Mesenchymal stem cell (in vitro differentiated cells and primary cell): ENCODE measurements around the gene METTL16.

Experiments
- DNase-seq: peaks from one replicate; pipeline ENCODE4 v3.0.0-alpha.2; 2013
- H2AFZ ChIP-seq: one replicate; pipeline ENCODE4 v1.6.1; 2013; ENCODE audit warnings: low read depth, mild to moderate bottlenecking, control low read depth, inconsistent platforms, low read length, moderate library complexity
- H2AK5ac ChIP-seq: 2 replicates; pipeline ENCODE4 v1.6.1; 2013; ENCODE audit warnings: low read length, moderate library complexity, mild to moderate bottlenecking, inconsistent platforms; ENCODE audit not compliant: severe bottlenecking
- H2BK120ac ChIP-seq: one replicate; pipeline ENCODE4 v1.6.1; 2013; ENCODE audit warnings: low read depth, mild to moderate bottlenecking, inconsistent platforms, low read length, moderate library complexity
- H2BK12ac ChIP-seq, 2 experiments: one replicate each; pipeline ENCODE4 v1.6.1; 2013; ENCODE audit warnings: inconsistent platforms in 2 of 2, low read length in 2 of 2, mild to moderate bottlenecking in 2 of 2, moderate library complexity in 2 of 2, control low read depth in 1 of 2
- H2BK15ac ChIP-seq: one replicate; pipeline ENCODE4 v1.6.1; 2013; ENCODE audit warnings: mild to moderate bottlenecking, low read depth, inconsistent platforms; ENCODE audit not compliant: poor library complexity, severe bottlenecking
- H2BK5ac ChIP-seq: 2 replicates; pipeline ENCODE4 v1.6.1; 2013; ENCODE audit warnings: low read depth, mild to moderate bottlenecking, low read length, control low read depth, inconsistent platforms; ENCODE audit not compliant: poor library complexity, severe bottlenecking
- H3K14ac ChIP-seq, 2 experiments: one replicate each; pipeline ENCODE4 v1.6.1; 2013; ENCODE audit warnings: inconsistent platforms in 2 of 2, low read length in 2 of 2, control low read depth in 1 of 2, mild to moderate bottlenecking in 1 of 2, moderate library complexity in 1 of 2
- H3K18ac ChIP-seq, 2 experiments: one replicate each; pipeline ENCODE4 v1.6.1; 2013; ENCODE audit warnings: inconsistent platforms in 2 of 2, low read length in 2 of 2, control low read depth in 1 of 2, low read depth in 1 of 2, mild to moderate bottlenecking in 1 of 2
- H3K23ac ChIP-seq, 2 experiments: one replicate each; pipeline ENCODE4 v1.6.1; 2013; ENCODE audit warnings: inconsistent platforms in 2 of 2, low read length in 2 of 2, mild to moderate bottlenecking in 2 of 2, moderate library complexity in 2 of 2, control low read depth in 1 of 2
- H3K27ac ChIP-seq: 2 replicates; pipeline ENCODE4 v1.5.1; 2013; ENCODE audit warnings: mild to moderate bottlenecking, moderate library complexity, low read length, control low read depth, inconsistent platforms; ENCODE audit not compliant: poor library complexity, severe bottlenecking
- H3K27me3 ChIP-seq, 2 experiments: 2 replicates each; pipeline versions ENCODE4 v1.6.1 to v1.7.0; 2013; ENCODE audit warnings: low read length in 2 of 2, mild to moderate bottlenecking in 2 of 2, moderate library complexity in 2 of 2, control low read depth in 1 of 2, inconsistent platforms in 1 of 2; ENCODE audit not compliant: control insufficient read depth in 1 of 2, insufficient read depth in 1 of 2
- H3K36me3 ChIP-seq, 2 experiments: 2 replicates each; pipeline versions ENCODE4 v1.6.1 to v1.7.0; 2013; ENCODE audit warnings: low read length in 2 of 2, control low read depth in 1 of 2, inconsistent platforms in 1 of 2, low read depth in 1 of 2, mild to moderate bottlenecking in 1 of 2; ENCODE audit not compliant: insufficient read depth in 2 of 2, control insufficient read depth in 1 of 2
- H3K4ac ChIP-seq, 2 experiments: one replicate each; pipeline ENCODE4 v1.6.1; 2013; ENCODE audit warnings: inconsistent platforms in 2 of 2, low read length in 2 of 2, mild to moderate bottlenecking in 2 of 2, moderate library complexity in 2 of 2, control low read depth in 1 of 2, low read depth in 1 of 2
- H3K4me1 ChIP-seq: 2 replicates; pipeline ENCODE4 v1.6.1; 2013; ENCODE audit warnings: low read depth, low read length, control low read depth; ENCODE audit not compliant: control insufficient read depth, insufficient read depth
- H3K4me2 ChIP-seq: 2 replicates; pipeline ENCODE4 v1.6.1; 2013; ENCODE audit warnings: low read length, mild to moderate bottlenecking, inconsistent platforms; ENCODE audit not compliant: poor library complexity, severe bottlenecking
- H3K4me3 ChIP-seq, 2 experiments: 2 replicates each; pipeline versions ENCODE4 v1.5.1 to v1.7.0; 2013; ENCODE audit warnings: low read length in 2 of 2, mild to moderate bottlenecking in 2 of 2, control low read depth in 1 of 2, low read depth in 1 of 2; ENCODE audit not compliant: insufficient read depth in 1 of 2
- H3K79me1 ChIP-seq: replicated peaks from 2 replicates; pipeline ENCODE4 v1.6.1; 2013; ENCODE audit warnings: mild to moderate bottlenecking, control low read depth, low read length, inconsistent platforms; ENCODE audit not compliant: poor library complexity, severe bottlenecking
- H3K9ac ChIP-seq: 2 replicates; pipeline ENCODE4 v1.7.0; 2013; ENCODE audit warnings: mild to moderate bottlenecking, low read length, moderate library complexity
- H3K9me3 ChIP-seq: 2 replicates; pipeline ENCODE4 v1.7.0; 2013; ENCODE audit warnings: mild to moderate bottlenecking, low read length; ENCODE audit not compliant: control insufficient read depth
- H4K8ac ChIP-seq: one replicate; pipeline ENCODE4 v1.6.1; 2013; ENCODE audit warnings: inconsistent platforms, mild to moderate bottlenecking, low read length, moderate library complexity
- H4K91ac ChIP-seq: one replicate; pipeline ENCODE4 v1.6.1; 2013; ENCODE audit warnings: mild to moderate bottlenecking, low read length, inconsistent platforms
- WGBS: methylation state at CpG from one replicate; pipeline ENCODE4 v1.1.7; 2013; ENCODE audit warnings: mixed read lengths; 5-methylcytosine and 5-hydroxymethylcytosine counted together

Gene METTL16

DNA sequence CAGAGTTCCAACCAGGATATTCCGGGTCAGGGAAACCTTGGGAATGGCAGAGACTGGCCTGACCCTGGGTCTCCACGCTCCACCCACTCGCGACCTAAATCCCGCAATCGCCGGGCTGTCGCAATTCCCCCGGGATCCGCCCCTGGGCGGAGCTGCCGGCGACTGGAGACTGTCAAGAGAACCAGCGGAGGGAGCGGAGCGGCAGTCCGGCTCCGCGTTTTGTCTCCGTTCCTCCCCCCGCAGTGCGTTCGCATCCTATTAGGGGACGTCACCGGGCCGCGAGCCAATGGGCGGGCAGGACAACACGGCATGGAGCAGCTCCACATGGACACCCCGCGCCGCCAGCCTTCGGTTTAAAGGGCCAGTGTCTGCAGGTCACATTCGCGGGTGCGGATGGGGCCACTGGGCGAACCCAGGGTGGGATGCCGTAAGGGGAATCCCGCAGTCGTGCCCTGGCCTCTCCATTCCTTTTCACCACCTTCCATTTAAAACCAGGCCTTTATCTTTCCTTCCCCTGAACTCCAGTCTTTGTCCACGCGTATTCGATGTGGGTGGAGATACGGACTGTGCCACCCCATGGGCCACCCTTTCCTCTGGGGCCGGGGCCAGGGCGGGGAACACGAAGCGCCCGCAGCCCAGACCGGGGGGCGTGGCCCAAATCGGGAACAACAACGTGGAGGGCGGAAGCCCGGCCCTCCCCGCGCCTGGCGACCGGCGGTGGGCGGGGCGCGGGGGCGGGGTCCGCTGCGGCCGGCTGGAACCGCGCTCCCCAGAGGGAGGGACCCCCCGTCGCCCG lies 110.1 kb downstream of the METTL16 start:
- peak overlapping the region; percentile 94 for H4K8ac ChIP-seq
- H2BK120ac ChIP-seq, result peak overlapping the region; percentile 93
- H3K4me1 ChIP-seq, result peaks cover 40% of the 10 kb centered on the region
- no peak overlapping the region for H2AFZ ChIP-seq
- peak overlapping the region; percentile 78 to 94 for H3K18ac ChIP-seq
- peak; percentile 100 for DNase-seq
- no peak overlapping the region for H3K14ac ChIP-seq
- H3K4me2 ChIP-seq, result peak overlapping the region; percentile 93
- no peaks in the 10 kb centered on the region for H3K27me3 ChIP-seq
- peak overlapping the region in 1 of 2 experiments; percentile 16 for H3K23ac ChIP-seq
- peak overlapping the region; percentile 71 for H2BK15ac ChIP-seq
- peak overlapping the region in 1 of 2 experiments; percentile 92 for H2BK12ac ChIP-seq
- peaks cover 4% of the 10 kb centered on the region for H3K79me1 ChIP-seq
- under 1% methylated on average over 57 of the region's 72 CpGs for WGBS
- peak overlapping the region; percentile 98 for H3K9ac ChIP-seq
- H2BK5ac ChIP-seq, result peak overlapping the region; percentile 94
- peak overlapping the region; percentile 98 for H3K27ac ChIP-seq
- no peaks in the 10 kb centered on the region for H3K9me3 ChIP-seq
- peak overlapping the region; percentile 56 to 89 for H3K4me3 ChIP-seq
- H2AK5ac ChIP-seq, result peak overlapping the region; percentile 35
- H4K91ac ChIP-seq, result peak overlapping the region; percentile 94
- H3K36me3 ChIP-seq, result no peaks in the 10 kb centered on the region
- peak overlapping the region in 1 of 2 experiments; percentile 85 for H3K4ac ChIP-seq

DNA sequence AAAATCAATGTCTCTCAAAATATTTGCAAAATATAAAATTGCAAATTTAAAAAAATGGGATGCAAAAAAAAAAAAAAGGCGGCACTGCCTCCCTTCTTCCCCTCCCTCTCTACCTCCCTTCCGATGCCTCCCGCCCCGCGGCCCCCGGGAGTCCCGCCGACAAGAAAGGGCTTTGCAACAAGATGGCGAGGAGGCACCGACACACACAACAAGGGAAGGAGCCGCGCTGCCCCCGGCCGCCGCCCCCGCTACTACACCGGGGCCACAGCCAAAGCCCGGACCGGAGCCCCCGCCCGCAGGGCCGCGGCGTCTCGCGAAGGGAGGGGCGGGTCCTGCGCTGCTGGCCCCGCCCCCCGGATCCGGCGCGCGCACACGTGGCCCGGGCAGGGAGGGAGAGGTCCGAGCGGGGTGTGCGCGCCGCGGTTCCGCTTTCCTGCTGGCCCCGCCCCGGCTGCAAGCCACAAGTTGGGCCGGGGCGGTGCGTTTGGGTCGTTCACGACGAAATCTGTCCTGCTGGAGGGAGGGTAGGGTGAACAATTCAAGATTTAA lies 110.7 kb downstream of the METTL16 start, which contains the start of gene MNT:
Gene MNT (minus strand): TSS at position 184 of the 549 bp plus-strand sequence. CDS start 348 bp downstream, outside the sequence.
- Histone ChIP-seq H3K4me3 (peak within 1 kb of the TSS; percentile 72 to 89), H2BK15ac (peak within 1 kb of the TSS; percentile 98), H3K23ac (peak within 1 kb of the TSS in 1 of 2 experiments; percentile 96), H3K4ac (peak within 1 kb of the TSS; percentile 85 to 94), H4K8ac (peak within 1 kb of the TSS; percentile 94), H3K9ac (peak within 1 kb of the TSS; percentile 98), H3K4me1 (peaks cover 42% of the 10 kb centered on the region), H3K36me3 (no peaks in the 10 kb centered on the region), H2BK12ac (peak within 1 kb of the TSS; percentile 18 to 92), H2BK5ac (peak within 1 kb of the TSS; percentile 94), H3K9me3 (no peaks in the 10 kb centered on the region), H2BK120ac (peak within 1 kb of the TSS; percentile 93), H3K18ac (peak within 1 kb of the TSS; percentile 78 to 94), H3K4me2 (peak within 1 kb of the TSS; percentile 93), H4K91ac (peak within 1 kb of the TSS; percentile 94), H3K27me3 (no peaks in the 10 kb centered on the region), H2AK5ac (peak within 1 kb of the TSS; percentile 35), H3K14ac (peak within 1 kb of the TSS; percentile 82 to 98), H3K79me1 (peaks cover 4% of the 10 kb centered on the region), H2AFZ (no peak within 1 kb of the TSS), H3K27ac (peak within 1 kb of the TSS; percentile 98)
- peak; percentile 95 for DNase-seq
- WGBS, result 1% methylated on average over 38 of the region's 51 CpGs

DNA sequence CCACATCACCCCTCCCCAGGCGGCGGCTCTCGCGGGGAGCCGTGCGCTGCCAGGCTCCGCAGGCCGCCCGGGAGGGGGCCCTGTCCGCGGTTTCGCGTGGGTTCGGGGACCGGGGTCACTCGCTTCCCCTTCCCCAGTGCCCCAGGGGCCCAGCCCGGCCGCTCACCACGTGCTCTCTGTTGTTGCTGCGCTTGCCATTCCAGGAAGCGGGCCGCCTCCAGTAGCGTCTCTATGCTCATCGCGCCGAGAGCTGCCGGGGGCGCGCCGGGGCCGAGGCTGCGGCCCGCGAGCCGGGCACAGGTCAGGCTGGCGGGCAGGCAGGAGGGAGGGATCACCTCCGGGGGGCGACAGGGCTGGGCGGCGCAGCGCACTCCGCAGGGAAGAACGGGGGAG lies 111.2 kb downstream of the METTL16 start:
- peak; percentile 70 for DNase-seq
- Histone ChIP-seq H3K36me3 (peaks cover 0 to 5% of the 10 kb centered on the region in 2 experiments), H4K8ac (peak overlapping the region; percentile 85), H2BK12ac (peak overlapping the region; percentile 18 to 42), H3K27ac (peak overlapping the region; percentile 81), H3K9ac (peak overlapping the region; percentile 98), H3K18ac (peak overlapping the region; percentile 62 to 67), H3K14ac (peak overlapping the region; percentile 82 to 98), H2AFZ (no peak overlapping the region), H3K4ac (peak overlapping the region; percentile 33 to 94), H3K27me3 (no peaks in the 10 kb centered on the region), H2BK15ac (peak overlapping the region; percentile 98), H3K79me1 (peaks cover 4% of the 10 kb centered on the region), H2BK120ac (peak overlapping the region; percentile 82), H4K91ac (peak overlapping the region; percentile 88), H3K4me2 (peak overlapping the region; percentile 81), H3K23ac (peak overlapping the region in 1 of 2 experiments; percentile 96), H2AK5ac (no peak overlapping the region), H2BK5ac (peak overlapping the region; percentile 63), H3K9me3 (no peaks in the 10 kb centered on the region), H3K4me3 (peak overlapping the region; percentile 72 to 89), H3K4me1 (peaks cover 44% of the 10 kb centered on the region)
- WGBS, result under 1% methylated on average over 32 of the region's 43 CpGs
